GM12801 (cell line): ENCODE results near the gene GPR107.

Experiments used
- TF ChIP-seq, protein P1 (sequence below): IDR thresholded peaks from one replicate; pipeline ENCODE4 v1.5.1; 2011; ENCODE audit warnings: control low read depth; ENCODE audit not compliant: insufficient read length; ENCODE audit errors: extremely low read depth

The GPR107 gene

GRCh38 chr9:130177898-130178805 lies 124.4 kb downstream of the GPR107 start:
- TF ChIP-seq, protein P1, sequence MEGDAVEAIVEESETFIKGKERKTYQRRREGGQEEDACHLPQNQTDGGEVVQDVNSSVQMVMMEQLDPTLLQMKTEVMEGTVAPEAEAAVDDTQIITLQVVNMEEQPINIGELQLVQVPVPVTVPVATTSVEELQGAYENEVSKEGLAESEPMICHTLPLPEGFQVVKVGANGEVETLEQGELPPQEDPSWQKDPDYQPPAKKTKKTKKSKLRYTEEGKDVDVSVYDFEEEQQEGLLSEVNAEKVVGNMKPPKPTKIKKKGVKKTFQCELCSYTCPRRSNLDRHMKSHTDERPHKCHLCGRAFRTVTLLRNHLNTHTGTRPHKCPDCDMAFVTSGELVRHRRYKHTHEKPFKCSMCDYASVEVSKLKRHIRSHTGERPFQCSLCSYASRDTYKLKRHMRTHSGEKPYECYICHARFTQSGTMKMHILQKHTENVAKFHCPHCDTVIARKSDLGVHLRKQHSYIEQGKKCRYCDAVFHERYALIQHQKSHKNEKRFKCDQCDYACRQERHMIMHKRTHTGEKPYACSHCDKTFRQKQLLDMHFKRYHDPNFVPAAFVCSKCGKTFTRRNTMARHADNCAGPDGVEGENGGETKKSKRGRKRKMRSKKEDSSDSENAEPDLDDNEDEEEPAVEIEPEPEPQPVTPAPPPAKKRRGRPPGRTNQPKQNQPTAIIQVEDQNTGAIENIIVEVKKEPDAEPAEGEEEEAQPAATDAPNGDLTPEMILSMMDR, result no peak

GRCh38 chr9:130179331-130179907 lies 125.7 kb downstream of the GPR107 start:
- TF ChIP-seq, protein P1, result no peak

DNA sequence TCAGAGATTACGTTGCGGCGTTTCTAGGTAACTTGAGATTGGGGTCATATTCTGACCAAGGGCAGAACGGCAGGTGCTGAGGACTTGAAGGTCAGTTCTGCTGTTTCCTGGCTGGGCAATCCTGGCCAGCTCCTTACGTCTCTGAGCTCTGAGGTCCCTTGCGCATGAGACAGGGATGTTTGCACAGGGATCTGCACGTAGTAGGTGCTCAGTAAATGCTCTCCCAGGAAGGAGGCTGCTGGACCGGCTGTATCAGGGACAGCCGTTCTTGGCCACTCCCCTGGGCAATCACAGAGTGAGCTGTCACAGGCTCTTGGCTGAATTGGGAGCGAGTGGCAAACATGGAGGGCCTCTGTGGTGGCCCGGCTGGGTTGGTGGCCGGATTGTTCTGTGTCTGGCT lies 126.8 kb downstream of the GPR107 start:
- TF ChIP-seq, protein P1, result no peak

GRCh38 chr9:130181678-130182380 lies 128.1 kb downstream of the GPR107 start:
- TF ChIP-seq, protein P1, result no peak

DNA sequence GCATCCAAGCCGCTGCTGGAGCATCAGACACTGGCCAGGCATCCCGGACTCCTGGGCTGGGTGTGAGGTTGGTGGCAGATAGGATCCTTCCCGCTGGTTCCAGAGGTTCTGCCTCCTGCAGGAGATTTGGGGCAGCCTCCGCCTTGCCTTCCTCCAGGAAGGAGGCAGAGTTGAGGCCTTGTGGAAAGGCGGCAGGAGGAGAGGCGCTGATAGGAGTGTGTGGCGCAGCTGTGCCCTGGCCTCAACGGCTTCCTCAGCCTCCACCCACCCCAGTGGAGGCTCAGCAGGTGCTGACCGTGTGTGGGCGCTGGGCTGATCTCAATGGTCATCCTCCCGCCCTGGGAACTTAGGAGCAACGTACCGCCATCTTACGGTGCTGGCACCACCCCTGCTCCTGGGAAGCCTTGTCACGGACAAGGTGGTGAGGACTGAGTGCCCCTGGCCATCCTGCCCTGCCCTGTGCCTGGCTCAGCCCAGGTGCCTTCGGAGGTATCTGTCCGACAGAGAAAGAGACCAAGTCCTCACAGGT lies 128.7 kb downstream of the GPR107 start:
- TF ChIP-seq, protein P1, result no peak

DNA sequence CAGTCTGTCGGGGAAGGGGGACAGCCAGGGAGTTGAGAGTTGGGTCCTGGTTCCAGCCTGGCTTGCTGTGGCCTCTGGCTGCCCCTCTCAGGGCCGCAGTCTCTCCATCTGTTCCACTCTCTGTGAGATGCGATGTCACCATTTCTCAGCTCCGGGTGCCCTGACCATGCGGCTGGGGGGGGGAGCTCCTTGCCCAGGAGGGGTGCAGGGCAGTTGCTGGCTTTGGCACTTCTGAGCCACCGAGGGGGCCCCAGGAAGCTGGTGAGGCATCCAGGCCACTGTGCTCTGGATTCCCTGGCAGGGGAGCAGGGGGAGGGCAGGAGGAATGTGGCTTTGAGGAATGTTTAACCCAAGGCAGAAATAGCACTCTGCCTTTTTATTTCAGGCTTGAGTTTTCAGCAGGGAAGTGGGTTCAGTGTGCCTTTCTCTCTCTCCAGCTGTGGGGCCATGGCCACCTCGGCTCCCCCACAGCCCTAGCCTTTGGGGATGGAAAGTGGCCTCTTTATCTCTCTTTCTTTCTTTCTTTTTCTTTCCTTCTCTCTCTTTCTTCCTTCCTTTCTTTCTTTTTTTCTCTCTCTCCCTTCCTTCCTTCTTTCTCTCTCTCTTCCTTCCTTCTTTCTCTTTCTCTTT lies 129.5 kb downstream of the GPR107 start:
- TF ChIP-seq, protein P1, result no peak
